Right lobe of liver (tissue), 6 donors: Measurements from ENCODE around the gene TNS3. TPM values are rescaled to one million over a fixed set of nuclear protein-coding genes. Genes with fewer than 3 reads are reported as not detected.

Source experiments
- ATAC-seq, 4 donors: fragments of 200-7000 bp; cut with Tn5 transposase; one replicate each; pipeline ENCODE4 v1.9.1; 2020; ENCODE audit warnings: mild to moderate bottlenecking in 4 of 4, moderate library complexity in 4 of 4
- DNase-seq, 3 donors: peaks; one replicate each; pipeline ENCODE4 v3.0.0-alpha.2; 2020
- H3K27ac ChIP-seq, 3 donors: fragments of 200-600 bp; one replicate each; pipeline ENCODE4 v1.8.0; 2022
- H3K27me3 ChIP-seq, 2 donors: fragments of 200-600 bp; one replicate each; pipeline ENCODE4 v1.8.0; 2022
- H3K36me3 ChIP-seq, 4 donors: fragments of 200-600 bp; sonication (generic) in 1 of 4; one replicate each; pipeline versions ENCODE4 v1.5.1 to v1.8.0; 2017 to 2022; ENCODE audit warnings: control low read depth in 1 of 4
- H3K4me1 ChIP-seq, 4 donors: fragments of 200-600 bp; sonication (generic) in 1 of 4; one replicate each; pipeline versions ENCODE4 v1.5.1 to v1.8.0; 2017 to 2022; ENCODE audit warnings: control low read depth in 1 of 4
- H3K4me3 ChIP-seq, 3 donors: fragments of 200-600 bp; one replicate each; pipeline ENCODE4 v1.8.0; 2022
- H3K9me3 ChIP-seq, 4 donors: fragments of 200-600 bp; sonication (generic) in 1 of 4; one replicate each; pipeline versions ENCODE4 v1.5.1 to v1.8.0; 2017 to 2022; ENCODE audit warnings: control low read depth in 1 of 4
- CTCF ChIP-seq, 4 donors: fragments of 200-600 bp in 3 of 4; fragments of 450-650 bp in 1 of 4; IDR thresholded peaks; one replicate each; pipeline versions ENCODE4 v1.5.1 to v1.8.0; 2016 to 2022; ENCODE audit warnings: antibody characterized with exemption in 4 of 4, mild to moderate bottlenecking in 2 of 4
- POLR2A ChIP-seq: fragments of 450-650 bp; IDR thresholded peaks from one replicate; pipeline ENCODE4 v1.6.1; 2017; ENCODE audit warnings: antibody characterized with exemption, mild to moderate bottlenecking
- WGBS: methylation state at CpG from one replicate; pipeline ENCODE4 v1.1.6; 2018; ENCODE audit warnings: low coverage, low lambda C conversion rate; ENCODE audit not compliant: insufficient coverage; ENCODE audit errors: missing lambda C conversion rate; 5-methylcytosine and 5-hydroxymethylcytosine counted together
- intact Hi-C, 2 donors: fragments of 100-400 bp; cut with DNase I; formaldehyde crosslinking; loops; one replicate each; pipeline versions ENCODE4 v1.11.2 to v1.14.1; 2022
- total RNA-seq, 6 experiments: library from RNA; depleted of rRNA in 2 of 6; stranded (reverse); fragments of >200 nt in 2 of 6; fragmentation: NEBNext Ultra II Directional in 3 of 6; extraction: Animal tissue kit (Norgen Biotek cat#: 25700) in 3 of 6; gene quantifications; one replicate each; pipeline versions ENCODE4 v1.1.0 to v1.2.4, GENCODE V29; 2016 to 2023
- donor health status: DM: no; HTN: yes; CAD: no.
- donor health status: DM: no; HTN: no; CAD: no.
- donor health status: DM: no; HTN: no; CAD: no.
- donor health status: DM: no; HTN: yes; CAD: no.
- donor health status: DM: no; HTN: yes; CAD: no.

Gene TNS3
- total RNA-seq, 6 experiments from 2014 or later = 51.2 to 95.0 (median 58.4) TPM

- ATAC-seq = no peak
- no peaks in the 10 kb centered on the region for H3K36me3 ChIP-seq
- TF ChIP-seq CTCF (IDR thresholded peaks at IDR 0.05) = no peak
- TF ChIP-seq POLR2A = no peak
- H3K4me1 ChIP-seq = peaks cover 0 to 68% (median 33%) of the 10 kb centered on the region in 4 donors
- no peaks in the 10 kb centered on the region for H3K27me3 ChIP-seq
- intact Hi-C loops = loop anchor here in 1 of 2 donors (10.0 kb wide), 1 partner anchor 96 kb away; no protein-coding TSS in a partner anchor
- no peak overlapping the region for H3K4me3 ChIP-seq
- DNase-seq = no peak
- H3K9me3 ChIP-seq = no peaks in the 10 kb centered on the region
- WGBS = 36% methylated on average over 4 of the region's 17 CpGs
- H3K27ac ChIP-seq = peak overlapping the region in 2 of 3 donors; percentile 32 to 60
These were observed 102.8 kb downstream of the TNS3 start for GRCh38 chr7:47478926-47479711.

- no CpG with 5 or more reads among the region's 6 CpGs for WGBS
- H3K27me3 ChIP-seq = no peaks in the 10 kb centered on the region
- no peak overlapping the region for H3K4me3 ChIP-seq
- DNase-seq (peak; percentile 72 to 77 (median 74)), ATAC-seq (peak; percentile 43 to 62 (median 52))
- no peaks in the 10 kb centered on the region for H3K36me3 ChIP-seq
- peak overlapping the region in 1 of 3 donors; percentile 54 for H3K27ac ChIP-seq
- peaks cover 0 to 60% (median 30%) of the 10 kb centered on the region in 4 donors for H3K4me1 ChIP-seq
- H3K9me3 ChIP-seq = no peaks in the 10 kb centered on the region
- no peak for TF ChIP-seq CTCF (IDR thresholded peaks at IDR 0.05)
- no peak for TF ChIP-seq POLR2A
- intact Hi-C loops = loop anchor here in 1 of 2 donors (10.0 kb wide), 1 partner anchor 97 kb away; no protein-coding TSS in a partner anchor
These were observed 103.9 kb downstream of the TNS3 start for GRCh38 chr7:47478017-47478344.

GRCh38 chr7:47477191-47478016 is 104.5 kb downstream of the TNS3 start:
- DNase-seq = peak in 1 of 3 donors; percentile 70
- intact Hi-C loops = loop anchor here in 1 of 2 donors (10.0 kb wide), 1 partner anchor 97 kb away; no protein-coding TSS in a partner anchor

More at GRCh38 chr7:47477191-47478016, 104.5 kb downstream of the TNS3 start:
- WGBS = 23% methylated on average over 6 of the region's 8 CpGs
- peak in 1 of 4 donors; percentile 4 for ATAC-seq
- no peaks in the 10 kb centered on the region for H3K27me3 ChIP-seq
- no peak overlapping the region for H3K4me3 ChIP-seq
- peak overlapping the region in 2 of 3 donors; percentile 13 to 54 for H3K27ac ChIP-seq
- peaks cover 0 to 55% (median 30%) of the 10 kb centered on the region in 4 donors for H3K4me1 ChIP-seq
- H3K9me3 ChIP-seq = no peaks in the 10 kb centered on the region
- TF ChIP-seq CTCF (IDR thresholded peaks at IDR 0.05) (no peak), POLR2A (no peak)
- H3K36me3 ChIP-seq = no peaks in the 10 kb centered on the region
